GM06990 (cell line): ENCODE measurements around the gene FAM177A1.

ENCODE experiments used
- DNase-seq: peaks from one replicate; pipeline ENCODE4 v3.0.0-alpha.2; 2011; ENCODE audit not compliant: insufficient read length; ENCODE audit errors: extremely low read depth
- H3K27me3 ChIP-seq: replicated peaks from 2 replicates; pipeline ENCODE4 v1.6.0; 2011; ENCODE audit warnings: low read length; ENCODE audit not compliant: control insufficient read depth, insufficient read depth
- H3K36me3 ChIP-seq: 2 replicates; pipeline ENCODE4 v1.5.1; 2011; ENCODE audit warnings: low read length; ENCODE audit not compliant: control insufficient read depth, insufficient read depth
- H3K4me3 ChIP-seq: replicated peaks from 2 replicates; pipeline ENCODE4 v1.5.1; 2011; ENCODE audit warnings: low read depth, mild to moderate bottlenecking, control low read depth, low read length
- CTCF ChIP-seq: IDR thresholded peaks from 2 replicates; pipeline ENCODE4 v1.5.1; 2011; ENCODE audit warnings: low read length, control low read depth, mild to moderate bottlenecking, inconsistent platforms; ENCODE audit not compliant: insufficient read depth, poor library complexity, severe bottlenecking

Gene FAM177A1

GRCh38 chr14:35114036-35114435 is 68.0 kb downstream of the FAM177A1 start:
- H3K27me3 ChIP-seq: no peaks in the 10 kb centered on the region
- TF ChIP-seq CTCF: no peak
- H3K4me3 ChIP-seq: no peak overlapping the region
- peaks cover 10% of the 10 kb centered on the region for H3K36me3 ChIP-seq
- DNase-seq: no peak

- Histone ChIP-seq H3K36me3 (peaks cover 9% of the 10 kb centered on the region), H3K27me3 (no peaks in the 10 kb centered on the region), H3K4me3 (no peak overlapping the region)
- TF ChIP-seq CTCF: no peak
- no peak for DNase-seq
These were observed 70.2 kb downstream of the FAM177A1 start for GRCh38 chr14:35116242-35116641.

GRCh38 chr14:35117112-35117511 is 71.0 kb downstream of the FAM177A1 start:
- no peak for DNase-seq
- no peak for TF ChIP-seq CTCF
- Histone ChIP-seq H3K27me3 (no peaks in the 10 kb centered on the region), H3K4me3 (no peak overlapping the region), H3K36me3 (peaks cover 9% of the 10 kb centered on the region)

GRCh38 chr14:35121026-35121886 is 75.2 kb downstream of the FAM177A1 start:
- peak overlapping the region; percentile 79 for H3K4me3 ChIP-seq
- no peaks in the 10 kb centered on the region for H3K27me3 ChIP-seq
- H3K36me3 ChIP-seq: peaks cover 2% of the 10 kb centered on the region
- peak; percentile 18 for DNase-seq
- TF ChIP-seq CTCF: no peak

GRCh38 chr14:35121887-35122695 is 76.0 kb downstream of the FAM177A1 start, which contains the start of the genes PPP2R3C and PRORP:
Gene PPP2R3C (minus strand): TSS chr14:35121990. CDS start chr14:35121959, 31 bp downstream.
Gene PRORP (plus strand): TSS chr14:35122552. CDS start chr14:35123246, 694 bp downstream.
- no peak for TF ChIP-seq CTCF

More at GRCh38 chr14:35121887-35122695, 76.0 kb downstream of the FAM177A1 start, which contains the start of the genes PPP2R3C and PRORP:
- Histone ChIP-seq H3K4me3 (peak within 1 kb of the TSS; percentile 79), H3K36me3 (peaks cover 2% of the 10 kb centered on the region; the same call in 1 of the 2 replicates), H3K27me3 (no peaks in the 10 kb centered on the region)
- DNase-seq: peak; percentile 93
